Activated CD4-positive, alpha-beta T cell treated with anti-CD3 and anti-CD28 coated beads, Interleukin-2, amount 50 U/mL, for 16 hours (primary cell): ENCODE results near the gene TTLL11.

Experiments
- DNase-seq: peaks from one replicate; pipeline ENCODE4 v3.0.0-alpha.2; 2020

The TTLL11 gene

DNA sequence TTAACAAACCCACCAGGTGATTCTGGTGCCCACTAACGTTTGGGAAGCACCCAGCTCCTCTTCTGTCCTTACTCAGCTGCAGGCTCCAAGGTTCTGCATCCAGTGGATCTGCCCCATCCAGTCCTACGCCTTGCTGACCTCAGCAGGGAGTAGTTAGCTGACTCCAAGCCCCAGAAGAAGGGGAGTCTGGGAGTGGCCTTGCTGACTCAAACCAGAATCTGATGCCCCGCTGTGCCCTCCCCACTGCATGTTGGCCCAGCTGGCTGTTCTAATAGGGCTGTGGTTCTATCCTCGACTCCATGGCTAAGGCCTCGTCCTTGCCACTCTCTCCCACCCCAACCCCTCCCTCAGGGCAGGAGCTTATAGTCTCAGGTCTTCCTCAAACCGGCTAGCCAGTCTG, 136.3 kb downstream of the TTLL11 start:
- DNase-seq = no peak

DNA sequence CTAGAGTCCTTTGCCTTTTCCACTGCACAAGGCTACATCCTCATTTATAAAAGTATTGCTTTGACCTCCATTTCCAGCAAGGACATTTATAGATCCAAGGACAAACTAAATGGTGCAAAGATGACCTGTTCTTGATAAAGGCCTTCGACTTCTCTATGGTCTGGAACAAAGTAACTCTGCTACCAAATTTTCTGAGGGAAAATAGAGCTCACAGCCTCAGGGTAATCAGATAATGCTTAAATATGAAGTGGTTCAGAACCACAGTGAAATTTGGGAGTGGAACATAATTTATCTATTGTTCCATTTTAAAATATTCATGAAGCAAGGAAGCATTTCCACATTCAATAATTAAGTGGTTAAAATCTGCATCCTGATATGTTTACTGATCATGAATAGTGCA, 137.5 kb downstream of the TTLL11 start:
- no peak for DNase-seq

DNA sequence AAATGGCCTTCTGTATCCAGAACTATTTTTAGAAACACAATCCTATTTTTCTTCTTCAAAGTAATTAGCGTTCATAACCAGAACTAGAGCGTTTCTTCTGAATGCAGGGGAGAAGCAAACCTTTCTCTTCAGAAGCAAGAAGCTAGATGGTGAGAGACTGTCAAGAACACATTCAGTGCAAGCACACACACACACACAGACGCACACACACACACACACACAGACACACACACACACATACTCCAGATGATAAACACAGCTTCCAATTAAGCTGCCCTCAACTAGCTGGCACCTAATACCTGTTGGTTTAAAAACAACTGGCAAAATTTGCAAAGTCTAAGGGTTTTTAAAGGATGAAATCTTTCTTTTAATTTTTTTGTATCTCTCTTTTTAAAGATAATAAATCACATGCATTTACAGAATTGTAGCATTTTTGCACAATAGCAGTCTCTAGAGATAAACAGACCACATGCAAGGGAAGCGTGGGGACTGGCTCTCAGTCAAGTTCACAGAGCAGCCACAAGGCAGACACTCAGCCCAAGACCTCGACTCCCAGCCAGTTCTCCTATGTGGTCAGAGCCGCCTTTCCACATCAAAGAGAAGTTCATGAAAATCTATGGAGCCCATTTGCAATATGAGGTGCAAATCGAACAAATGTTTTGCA, 138.5 kb downstream of the TTLL11 start:
- no peak for DNase-seq

DNA sequence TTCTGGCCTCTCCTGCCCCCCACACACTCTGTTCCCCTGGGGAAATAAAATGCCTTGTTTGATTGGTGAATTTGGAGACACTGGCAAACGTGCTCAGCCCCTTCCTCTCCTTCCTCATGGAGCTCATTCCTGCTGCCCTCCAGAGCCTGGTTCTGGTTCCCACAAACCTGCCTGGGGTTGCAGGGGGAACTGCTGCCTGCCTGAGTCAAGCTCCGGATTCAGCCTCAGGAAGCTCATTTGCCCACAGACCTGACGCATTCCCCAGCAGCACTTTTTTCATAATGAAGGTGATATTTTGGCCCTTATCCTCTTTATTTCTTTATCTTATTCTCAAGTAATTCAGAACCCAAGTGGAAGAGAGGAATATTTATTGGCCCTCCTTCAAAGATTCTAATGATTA, 140.5 kb downstream of the TTLL11 start:
- DNase-seq = no peak

DNA sequence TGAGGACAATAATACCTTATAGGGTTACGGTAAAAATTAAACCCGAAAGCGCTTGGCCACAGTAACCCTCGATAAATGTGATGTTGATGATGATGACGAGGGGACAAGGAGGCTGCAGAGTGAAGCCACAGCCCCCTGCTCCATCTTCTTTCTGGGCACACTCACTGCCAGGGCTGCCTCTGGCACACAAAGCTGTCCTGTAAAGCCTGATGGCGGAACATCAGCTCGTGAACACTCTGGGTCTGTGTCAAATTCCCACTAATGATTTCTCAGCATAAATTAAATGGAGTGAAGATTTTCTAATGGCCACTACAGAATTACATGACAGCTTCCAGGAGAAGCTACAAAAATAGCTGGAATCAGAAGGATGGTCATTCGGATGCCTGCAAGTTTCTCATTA, 142.2 kb downstream of the TTLL11 start:
- no peak for DNase-seq

DNA sequence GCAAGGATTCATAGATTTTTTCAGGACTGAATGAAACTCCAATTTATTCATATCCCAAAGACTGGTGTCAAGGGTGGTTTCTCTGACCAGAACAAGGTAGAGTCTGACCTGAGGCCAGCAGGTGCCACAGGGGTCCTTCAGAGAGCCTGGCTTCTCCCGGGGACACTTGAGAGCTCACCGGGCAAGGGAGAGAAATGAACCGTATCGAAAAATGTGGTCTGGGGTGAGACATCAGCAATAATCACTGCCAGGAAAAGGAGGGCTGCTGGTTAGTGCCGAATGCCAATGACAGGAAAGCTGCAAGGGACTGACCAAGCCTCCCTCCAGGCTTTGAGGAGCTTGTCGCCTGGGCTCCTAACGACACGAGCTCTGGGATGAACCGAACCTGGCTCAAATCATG, 142.7 kb downstream of the TTLL11 start:
- no peak for DNase-seq

DNA sequence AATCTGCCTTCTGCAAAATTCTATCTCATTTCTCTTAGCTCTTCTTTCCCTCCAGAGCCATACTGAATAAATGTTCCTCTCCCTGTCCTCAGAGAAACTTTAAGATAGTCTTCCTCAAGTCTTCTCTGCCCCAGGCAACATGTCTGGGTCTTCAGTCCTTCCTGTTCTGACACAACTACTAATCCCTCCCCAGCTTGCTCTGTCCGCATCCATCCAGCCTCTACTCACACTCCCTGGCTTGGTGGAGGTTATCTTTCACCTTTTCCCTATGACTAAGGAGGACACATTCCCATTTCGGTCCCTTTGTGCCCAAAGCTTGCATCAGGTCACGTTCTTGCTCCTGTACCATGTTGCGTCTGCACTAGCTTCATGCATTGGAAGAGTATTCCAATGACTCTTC, 143.3 kb downstream of the TTLL11 start:
- DNase-seq = no peak

DNA sequence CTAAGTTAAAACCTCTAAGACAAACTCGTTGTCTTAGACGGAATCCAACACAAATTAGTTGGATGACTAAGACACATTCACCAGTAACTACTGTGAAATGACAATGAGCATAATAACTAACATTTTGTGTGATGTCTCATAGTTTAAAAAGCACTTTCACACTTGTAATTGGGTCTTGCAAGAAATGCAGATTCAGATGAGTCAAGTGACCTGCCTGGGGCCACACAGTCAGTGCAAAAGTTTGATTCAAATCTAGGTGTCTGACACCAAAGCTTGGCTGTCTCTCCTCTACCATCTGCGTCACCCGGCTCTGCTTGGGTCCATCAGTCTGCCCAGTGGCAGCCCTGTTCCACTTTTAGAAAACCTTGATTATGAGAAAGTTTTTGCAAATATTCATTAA, 143.7 kb downstream of the TTLL11 start:
- no peak for DNase-seq

DNA sequence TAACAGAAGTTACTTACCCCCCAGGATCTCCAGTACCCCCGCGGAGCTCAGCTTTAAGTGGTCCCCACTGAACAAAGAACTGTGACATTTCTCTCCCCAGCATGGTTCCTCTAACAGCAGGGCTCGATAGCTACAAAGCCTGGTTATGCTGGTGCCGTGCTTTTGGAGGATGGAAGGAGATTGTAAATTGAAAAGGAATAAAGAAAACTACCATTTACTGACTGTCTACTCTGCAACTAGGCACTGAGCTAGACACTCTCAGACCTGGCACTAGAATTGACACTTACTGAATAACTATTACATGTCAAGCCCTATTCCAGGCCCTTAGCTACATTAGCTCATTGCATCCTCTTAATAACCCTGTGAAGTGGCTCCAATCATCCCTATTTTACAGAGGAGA, 145.3 kb downstream of the TTLL11 start:
- DNase-seq = no peak

DNA sequence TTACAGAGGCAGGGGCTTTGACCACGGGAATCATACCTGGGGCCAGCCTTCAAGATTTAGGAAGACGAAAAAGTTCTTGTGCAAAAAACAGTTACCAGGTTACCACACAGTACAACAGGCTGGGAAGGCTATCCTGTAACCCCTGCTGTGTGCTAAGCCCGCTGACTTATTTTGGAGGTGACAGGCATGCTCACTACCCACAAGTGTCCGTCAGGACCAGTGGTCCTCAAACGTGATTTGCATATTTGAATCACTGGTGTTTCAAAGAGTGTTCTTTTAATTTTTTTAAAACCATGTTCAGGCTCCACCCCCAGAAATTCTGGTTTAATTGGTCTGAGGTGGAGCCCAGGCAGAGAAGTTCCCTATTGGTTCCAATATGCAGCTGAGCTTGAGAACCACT, 146.6 kb downstream of the TTLL11 start:
- DNase-seq = no peak

DNA sequence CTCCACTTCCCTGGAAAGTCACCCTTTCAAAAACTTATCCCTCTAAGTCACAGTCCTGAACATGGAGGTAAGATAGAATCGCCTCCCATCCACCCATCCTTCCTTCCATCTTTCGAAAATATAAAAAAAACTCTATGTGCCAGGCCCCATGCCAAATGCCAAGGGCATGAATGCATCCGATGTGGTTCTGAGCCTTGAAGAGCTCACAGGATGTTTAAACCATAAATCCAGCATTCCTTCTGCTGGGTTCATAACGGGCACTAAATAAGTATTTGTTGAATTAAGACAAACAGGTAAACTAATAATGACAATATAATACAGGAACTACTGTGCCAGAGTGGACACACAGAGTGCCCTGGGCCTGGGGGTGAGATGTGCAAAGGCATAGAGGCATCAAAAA, 147.3 kb downstream of the TTLL11 start:
- no peak for DNase-seq

DNA sequence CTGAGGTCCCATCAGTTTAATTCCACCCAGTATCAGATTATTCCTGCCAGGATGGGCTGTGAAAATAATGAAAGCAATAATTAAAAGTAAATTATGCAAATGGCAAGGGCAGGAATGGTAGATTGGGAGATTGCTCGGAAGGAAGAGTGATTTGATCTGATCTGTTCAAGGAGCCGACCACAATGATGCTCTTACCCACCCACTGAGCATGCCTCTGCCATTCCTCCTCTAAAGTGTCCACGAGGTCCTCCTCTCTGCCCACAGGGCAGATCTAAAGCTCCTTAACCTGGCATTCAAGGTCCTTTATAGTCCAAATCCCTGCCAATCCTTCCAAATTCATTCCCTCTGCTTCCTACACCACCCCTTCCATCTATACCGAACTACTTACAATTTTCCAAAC, 147.8 kb downstream of the TTLL11 start:
- DNase-seq = no peak

DNA sequence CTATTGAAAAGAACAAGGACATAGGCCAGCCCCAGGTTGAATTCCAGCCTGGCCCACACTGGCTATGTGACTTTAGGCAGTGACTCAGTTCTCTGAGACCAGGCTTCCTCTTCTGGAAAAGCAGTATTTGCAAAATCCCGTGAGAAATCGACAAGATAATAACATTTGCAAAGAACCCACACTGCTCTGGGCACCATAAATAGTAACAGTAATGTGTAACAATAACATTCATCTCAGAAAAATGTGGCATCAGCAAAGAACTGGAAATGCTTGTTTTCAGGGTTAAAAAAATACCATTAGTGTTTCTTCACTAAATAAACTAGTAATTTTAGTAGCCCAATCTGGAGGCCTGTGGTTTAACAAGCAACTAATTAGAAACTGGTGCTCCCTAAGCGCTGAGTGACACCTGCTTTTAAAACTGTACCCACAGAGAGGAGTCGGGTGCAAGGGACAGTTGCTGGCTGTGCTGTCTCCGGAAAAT, 148.4 kb downstream of the TTLL11 start:
- no peak for DNase-seq

DNA sequence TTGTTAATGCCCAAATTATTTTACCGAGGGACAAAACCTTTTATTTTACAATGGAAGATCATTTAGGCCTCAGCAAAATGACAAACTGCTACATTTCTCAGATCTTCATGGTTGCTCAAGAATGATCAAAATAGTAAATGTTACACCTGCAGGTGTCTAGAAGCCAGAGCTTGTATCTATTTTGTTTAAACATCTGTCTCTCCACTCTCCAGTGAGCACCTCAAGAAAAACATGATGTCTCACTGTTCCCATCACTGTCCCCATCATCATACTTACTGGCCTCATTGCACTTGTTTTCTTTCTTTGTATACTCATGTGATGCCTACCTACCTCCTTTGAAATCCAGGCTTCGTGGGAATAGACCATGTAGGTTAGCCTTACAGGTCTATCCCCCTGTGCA, 149.6 kb downstream of the TTLL11 start:
- DNase-seq = no peak

DNA sequence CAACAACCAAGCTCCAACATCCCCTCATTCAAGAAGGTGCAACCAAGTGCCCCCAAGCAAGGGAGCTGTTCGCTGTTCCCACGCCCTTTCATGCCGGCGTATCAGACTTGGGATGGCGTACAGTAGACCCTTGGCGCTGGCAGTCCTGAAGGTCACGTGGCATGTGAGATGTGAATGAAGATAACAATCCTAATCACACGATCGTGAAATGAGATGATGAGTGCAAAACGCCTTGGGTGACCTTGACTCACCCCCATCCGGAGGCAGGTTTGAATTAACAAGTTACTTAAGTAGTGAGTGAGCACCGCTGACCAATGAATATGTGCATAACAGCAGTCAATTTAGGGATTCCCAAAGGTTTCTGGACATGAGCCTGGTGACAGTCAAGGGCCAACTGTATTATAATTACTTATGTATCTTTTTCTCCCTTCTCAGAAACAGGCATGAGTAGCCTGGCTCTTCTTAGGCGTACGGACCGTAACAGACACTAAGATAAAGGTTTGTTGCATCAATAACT, 150.2 kb downstream of the TTLL11 start:
- no peak for DNase-seq

DNA sequence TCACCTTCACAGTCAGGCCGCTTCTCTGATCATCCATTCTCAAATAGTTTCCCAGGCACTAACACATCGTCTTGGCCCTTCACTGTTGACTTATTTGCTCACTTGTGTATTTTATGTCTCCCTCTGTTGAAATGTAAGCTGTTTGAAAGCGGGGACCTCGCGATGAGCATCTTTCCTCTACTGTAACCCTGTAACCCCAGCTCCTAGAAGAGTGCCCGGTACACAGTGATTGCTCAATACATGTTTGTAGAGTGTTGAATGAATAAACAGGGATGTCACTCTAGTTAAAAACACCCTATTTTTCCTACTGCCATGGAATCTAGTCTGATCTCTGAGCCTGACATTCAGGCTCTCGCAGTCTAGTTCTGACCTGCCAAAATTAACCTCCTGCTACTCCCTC, 150.8 kb downstream of the TTLL11 start:
- no peak for DNase-seq

DNA sequence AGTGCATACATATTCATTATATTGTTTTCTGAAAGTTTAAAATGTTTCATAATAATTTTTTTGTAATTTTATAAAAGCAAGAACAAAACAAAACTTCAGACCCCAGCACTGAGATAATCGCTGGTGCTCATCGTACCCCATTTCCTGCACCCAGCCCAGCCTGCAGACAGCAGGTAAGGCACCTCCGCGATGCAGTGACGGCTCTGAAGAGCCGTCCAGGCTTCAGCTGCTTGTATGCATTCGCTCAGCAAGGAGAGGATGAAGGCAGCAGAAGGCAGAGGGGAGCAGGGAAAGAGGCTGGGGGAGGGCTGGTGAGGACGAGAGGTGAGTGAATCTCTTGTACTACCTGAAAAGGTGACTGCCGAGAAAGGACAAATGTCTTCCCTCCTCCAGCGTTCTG, 153.5 kb downstream of the TTLL11 start:
- DNase-seq = no peak

DNA sequence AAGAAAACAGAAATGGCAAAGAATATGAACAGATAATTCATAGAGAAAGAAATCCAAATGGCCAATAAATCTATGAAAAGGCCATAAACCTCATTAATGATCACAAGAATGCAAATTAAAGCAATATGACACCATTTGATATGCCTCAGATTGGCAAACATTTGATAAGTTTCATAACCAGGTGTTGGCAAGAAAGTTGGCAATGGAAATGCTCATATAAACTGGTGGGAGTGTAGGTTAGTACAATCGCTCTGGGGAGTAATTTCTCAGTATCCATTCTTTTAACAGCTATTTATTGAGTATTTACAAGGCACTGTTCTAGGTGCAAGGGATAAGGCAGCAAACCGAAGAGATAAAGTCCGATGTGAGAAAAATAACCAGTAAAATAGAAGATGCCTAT, 154.5 kb downstream of the TTLL11 start:
- no peak for DNase-seq

DNA sequence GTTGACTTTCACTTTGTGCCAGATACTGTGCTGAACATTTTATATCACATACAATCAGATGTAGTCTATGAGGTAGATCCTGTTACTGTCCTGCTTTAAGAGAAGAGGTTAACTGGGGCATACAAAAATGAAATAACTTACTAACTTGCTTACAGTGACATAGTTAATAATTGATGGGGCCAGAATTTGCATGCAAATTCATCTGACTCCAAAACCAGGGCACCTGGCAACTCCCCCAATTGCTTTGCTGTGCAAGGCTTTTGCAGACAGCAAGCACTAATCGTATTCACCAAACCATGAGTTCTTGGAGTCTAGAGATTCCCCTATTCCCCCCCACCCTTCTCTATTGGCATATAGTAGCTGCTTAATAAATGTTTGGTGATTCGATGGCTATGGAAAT, 155.9 kb downstream of the TTLL11 start:
- no peak for DNase-seq

DNA sequence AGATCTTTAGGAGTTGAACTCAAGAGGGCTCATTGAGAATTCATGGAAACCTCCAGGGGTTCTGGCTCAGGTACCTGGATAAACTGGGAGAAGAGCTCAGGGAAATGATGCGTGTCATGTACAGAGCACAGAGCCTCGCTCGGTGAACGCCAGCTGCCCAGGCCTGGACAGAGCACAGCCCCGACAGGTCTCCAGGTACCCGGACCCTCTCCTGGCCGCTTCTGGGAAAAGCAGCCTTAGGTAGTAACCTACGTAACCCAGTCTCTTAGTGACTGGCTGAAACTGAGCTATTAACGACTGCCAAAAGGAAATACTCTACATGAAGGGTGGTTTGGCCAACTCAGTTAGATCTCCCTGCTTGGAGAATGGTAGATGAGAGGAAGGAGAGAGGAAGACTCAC, 157.4 kb downstream of the TTLL11 start:
- DNase-seq = no peak

DNA sequence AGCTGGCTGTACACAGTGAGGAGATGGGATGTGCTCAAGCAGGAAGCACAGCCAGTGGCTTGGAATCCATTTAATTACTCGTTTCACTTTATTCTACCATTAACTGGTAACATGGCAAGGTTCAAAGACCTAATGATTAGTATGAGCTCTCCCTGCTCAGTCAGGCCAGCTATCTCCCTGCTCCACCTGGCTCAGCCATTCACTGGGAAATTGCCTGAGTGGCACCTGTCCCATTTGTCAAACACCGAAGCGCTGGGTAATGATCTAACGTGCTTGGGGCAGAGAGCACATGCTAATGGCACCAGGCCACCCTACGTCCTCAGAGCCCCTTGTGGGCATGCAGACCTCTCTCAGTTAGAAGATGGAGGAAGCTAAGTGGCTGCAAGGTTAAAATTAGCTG, 162.2 kb downstream of the TTLL11 start:
- no peak for DNase-seq

DNA sequence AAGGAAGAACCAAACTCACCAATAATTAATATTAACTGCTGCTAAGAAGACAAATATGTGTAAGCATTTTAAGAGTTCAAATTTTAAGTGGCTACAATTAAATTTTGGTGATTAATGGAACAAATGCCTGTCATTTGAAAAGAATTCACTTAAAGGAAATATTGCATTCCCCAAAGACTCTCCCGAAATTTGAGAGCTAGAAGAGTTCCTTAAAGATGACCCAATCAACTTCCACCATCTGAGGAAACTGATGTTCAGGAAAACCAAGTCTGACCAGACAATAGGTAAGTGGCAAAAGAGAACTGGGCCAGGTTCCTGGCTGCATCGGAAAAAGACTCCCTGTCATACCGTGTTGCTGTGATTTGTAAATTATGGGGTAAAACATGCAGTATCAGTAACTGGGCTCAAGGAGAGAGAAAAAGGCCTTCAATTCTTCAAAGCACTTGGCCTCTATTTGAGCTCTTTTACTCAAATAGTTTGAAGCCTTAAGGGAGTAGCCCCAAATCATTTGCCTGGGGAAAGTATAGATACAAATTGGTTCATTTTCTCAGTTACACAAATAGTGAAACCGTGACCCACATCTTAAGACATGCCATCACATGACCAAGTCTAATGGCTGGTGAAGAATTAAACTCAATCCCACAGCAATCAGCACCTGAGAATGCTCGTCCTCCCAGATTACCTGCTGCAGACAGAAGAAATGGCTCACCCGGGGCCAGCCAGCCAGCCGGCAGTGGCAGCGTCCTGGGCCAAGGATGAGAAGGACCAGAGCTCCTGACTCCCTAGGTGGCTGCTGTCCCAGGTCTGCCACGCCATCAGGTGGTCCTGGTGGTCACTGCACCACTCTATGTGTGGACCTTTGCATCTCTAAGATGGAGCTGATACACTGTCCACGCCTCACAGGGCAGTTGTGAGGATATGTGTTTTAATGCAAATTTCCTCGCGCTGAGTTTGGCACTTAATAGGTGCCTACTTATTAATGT, 162.9 kb downstream of the TTLL11 start:
- no peak for DNase-seq

DNA sequence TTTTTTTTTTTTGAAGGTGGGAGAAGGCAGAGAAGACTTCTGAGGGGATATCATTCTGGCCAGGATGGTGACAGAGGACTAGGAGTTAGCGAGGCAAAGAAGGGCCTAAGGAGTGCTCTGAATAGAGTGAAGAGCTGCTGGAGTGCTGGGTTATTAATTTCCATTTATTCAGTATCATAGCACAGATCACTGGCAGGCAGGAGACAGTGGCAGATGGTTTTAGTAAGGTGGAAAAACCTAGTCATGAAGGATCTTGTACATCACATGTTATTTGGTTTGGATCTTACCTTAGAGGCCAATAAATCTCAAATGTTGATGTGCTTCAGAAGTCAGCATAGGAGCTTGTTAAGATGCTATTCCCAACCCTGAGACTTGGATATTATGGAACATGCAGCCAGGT, 165.5 kb downstream of the TTLL11 start:
- DNase-seq = no peak

DNA sequence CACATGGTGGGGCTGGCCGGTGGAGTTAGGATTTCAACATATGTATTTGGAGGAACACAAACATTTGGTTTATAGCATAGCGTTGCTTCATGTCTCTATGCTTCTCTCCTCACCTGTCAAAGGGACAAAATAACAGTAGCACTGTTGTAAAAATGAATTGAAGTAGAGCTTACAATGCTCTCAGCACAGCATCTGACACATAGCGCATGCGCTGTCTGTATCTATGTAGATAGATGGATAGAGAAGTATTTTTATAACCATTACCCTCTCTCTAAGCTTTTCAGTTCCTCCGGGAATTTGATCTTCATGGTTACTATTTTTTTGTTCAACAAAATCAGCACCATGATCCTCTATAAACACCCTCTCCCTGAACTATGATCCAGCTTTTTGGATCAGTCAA, 166.0 kb downstream of the TTLL11 start:
- DNase-seq = no peak
